Islet precursor cell (in vitro differentiated cells): ENCODE data around the gene MX1.
A peak's percentile ranks its signal among the peaks of the same experiment; 100 is the strongest.

Source experiments
- DNase-seq: peaks from one replicate; pipeline ENCODE4 v3.0.0-alpha.2; 2018

MX1 gene, protein sequence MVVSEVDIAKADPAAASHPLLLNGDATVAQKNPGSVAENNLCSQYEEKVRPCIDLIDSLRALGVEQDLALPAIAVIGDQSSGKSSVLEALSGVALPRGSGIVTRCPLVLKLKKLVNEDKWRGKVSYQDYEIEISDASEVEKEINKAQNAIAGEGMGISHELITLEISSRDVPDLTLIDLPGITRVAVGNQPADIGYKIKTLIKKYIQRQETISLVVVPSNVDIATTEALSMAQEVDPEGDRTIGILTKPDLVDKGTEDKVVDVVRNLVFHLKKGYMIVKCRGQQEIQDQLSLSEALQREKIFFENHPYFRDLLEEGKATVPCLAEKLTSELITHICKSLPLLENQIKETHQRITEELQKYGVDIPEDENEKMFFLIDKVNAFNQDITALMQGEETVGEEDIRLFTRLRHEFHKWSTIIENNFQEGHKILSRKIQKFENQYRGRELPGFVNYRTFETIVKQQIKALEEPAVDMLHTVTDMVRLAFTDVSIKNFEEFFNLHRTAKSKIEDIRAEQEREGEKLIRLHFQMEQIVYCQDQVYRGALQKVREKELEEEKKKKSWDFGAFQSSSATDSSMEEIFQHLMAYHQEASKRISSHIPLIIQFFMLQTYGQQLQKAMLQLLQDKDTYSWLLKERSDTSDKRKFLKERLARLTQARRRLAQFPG

DNA sequence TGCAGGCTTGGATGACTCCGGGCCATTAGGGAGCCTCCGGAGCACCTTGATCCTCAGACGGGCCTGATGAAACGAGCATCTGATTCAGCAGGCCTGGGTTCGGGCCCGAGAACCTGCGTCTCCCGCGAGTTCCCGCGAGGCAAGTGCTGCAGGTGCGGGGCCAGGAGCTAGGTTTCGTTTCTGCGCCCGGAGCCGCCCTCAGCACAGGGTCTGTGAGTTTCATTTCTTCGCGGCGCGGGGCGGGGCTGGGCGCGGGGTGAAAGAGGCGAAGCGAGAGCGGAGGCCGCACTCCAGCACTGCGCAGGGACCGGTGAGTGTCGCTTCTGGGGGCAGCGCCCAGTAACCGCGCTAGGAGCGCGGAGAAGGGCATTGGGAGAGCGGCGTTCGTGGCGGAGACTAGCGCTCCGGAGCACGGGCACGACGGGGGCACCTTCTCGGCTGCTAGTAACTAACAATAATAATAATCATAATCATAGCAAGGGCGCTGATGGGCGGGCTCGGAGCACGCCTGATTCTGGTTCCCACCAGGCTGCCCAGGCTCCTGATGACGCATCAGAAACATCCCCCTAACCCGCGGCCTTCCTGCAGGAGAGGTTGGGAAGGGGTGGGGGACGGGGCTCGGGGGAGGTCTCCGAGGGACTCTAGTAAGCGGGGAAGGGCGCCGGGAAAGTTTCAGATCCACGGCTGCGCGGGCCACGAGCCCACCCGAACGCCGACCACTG is at the start of gene MX1:
TSS of gene MX1 (plus strand) at position 286 of the 722 bp plus-strand sequence. CDS start 5,832 bp downstream, outside the sequence.
- DNase-seq, result no peak

DNA sequence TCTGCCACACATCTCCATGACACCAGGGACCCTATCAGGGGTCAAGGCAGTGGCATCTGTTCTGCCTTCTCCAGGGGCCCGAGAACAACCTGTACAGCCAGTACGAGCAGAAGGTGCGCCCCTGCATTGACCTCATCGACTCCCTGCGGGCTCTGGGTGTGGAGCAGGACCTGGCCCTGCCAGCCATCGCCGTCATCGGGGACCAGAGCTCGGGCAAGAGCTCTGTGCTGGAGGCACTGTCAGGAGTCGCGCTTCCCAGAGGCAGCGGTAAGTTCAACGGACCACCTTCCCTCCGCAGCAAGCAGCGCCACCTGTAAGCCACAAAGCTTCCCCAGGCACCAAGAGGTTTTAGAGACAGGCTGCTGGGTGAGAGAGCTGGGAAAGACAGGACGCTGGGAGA is 48.3 kb upstream of the MX1 start:
- no peak for DNase-seq

DNA sequence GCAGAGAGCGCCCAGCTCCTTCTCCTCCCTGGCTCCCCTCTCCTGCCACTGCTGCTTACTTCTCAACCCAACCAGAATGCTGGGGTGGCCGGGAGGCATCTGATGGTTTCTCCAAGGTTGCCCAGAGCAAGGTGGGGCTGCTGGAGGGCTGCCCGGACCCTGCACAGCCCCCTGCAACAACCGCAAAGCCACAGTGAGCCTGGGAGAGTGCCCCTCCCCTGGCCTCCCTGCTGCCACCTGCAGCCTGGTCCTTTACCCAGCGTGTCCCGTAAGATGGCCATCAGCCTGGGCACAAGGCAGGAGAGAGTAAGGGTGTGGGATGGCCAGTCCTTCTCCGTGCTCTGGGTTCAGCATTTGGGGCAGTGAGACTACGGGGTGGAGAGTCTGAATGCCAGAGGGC is 47.2 kb upstream of the MX1 start:
- DNase-seq, result no peak

DNA sequence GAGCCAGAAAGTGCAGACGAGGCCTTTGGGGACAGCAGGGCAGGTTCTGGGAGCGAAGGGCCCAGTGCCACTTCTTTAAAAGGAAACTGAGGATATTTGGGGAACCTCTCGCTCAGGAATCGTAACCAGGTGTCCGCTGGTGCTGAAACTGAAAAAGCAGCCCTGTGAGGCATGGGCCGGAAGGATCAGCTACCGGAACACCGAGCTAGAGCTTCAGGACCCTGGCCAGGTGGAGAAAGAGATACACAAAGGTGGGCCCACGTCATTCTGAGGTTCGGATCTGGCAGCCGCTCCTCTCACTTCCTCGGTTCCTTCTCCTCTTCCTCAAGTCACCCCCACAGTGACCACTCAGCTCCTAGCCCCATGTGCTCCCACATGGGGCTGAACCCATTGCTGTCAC is 46.1 kb upstream of the MX1 start:
- no peak for DNase-seq

DNA sequence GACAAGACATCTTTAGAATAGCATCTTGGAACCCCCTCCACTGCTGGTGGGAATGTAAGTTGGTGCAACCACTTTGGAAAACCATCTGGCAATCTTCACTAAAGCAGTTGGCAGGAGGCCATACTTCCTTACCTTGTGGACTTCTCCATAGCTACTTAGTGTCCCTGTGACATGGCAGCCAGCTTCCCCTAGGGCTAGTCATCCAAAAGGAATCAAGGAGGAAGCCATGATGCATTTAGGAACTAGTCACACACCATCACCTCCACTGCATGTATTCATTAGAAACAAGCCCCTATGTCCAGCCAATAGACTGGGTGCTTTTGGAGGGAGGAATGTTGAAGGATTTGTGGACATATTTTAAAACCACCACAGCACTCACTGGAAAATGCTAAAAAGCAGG is 44.3 kb upstream of the MX1 start:
- no peak for DNase-seq

DNA sequence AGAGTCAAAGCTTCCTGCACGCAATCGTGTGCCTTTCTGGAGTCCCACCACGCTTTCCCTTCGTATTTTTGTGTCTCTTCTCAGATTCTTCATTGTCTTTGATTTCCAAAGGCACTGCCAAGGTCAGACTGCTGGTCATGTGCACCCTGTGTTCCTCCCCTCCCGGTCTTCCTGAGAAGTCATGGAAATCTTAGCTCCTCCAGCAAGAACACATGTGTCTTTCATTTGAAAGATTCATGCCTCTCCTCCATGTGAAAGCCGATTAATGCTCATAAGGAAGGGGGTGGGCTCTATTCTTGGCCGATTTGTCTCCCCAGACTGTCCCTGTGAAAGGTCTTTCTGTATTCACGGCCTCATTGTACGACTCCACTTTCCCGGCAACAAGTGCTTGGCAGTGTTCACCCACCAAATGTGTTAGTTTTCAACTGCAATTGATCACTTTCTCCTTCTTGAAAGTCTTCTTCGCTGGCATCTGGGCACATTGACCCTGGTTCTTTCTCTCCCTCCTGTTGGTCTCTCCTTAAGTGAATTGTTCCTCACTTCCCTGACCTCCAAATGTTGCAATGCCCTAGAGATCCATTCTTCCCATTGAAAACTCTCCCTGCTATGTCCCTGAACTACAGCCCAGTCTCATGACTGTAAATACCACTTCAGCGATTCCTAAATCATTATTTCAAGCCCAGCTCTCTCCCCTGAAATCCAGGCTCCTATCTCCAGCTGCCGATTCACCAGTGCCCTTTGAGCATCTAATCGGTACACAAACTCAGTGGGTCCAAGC is 38.8 kb upstream of the MX1 start:
- DNase-seq, result no peak

DNA sequence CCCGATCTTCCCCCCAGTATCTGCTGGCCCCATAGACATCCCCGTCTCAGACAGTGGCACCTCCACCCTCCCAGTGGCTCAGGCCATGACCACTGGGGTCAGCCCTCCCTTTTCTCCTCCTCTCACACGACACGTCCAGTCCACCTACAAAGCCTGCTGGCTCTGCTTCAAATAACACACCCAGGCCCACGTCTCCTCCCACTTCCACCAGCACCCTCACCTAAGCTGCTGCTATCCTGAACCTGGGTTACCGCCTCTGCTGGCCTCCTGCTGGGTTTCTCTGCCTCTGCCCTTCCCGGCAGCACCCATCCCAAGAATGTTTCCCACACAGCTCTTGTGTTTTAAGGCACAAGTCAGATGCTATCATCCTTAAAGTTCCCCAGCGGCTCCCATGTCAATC is 38.2 kb upstream of the MX1 start:
- DNase-seq, result no peak

DNA sequence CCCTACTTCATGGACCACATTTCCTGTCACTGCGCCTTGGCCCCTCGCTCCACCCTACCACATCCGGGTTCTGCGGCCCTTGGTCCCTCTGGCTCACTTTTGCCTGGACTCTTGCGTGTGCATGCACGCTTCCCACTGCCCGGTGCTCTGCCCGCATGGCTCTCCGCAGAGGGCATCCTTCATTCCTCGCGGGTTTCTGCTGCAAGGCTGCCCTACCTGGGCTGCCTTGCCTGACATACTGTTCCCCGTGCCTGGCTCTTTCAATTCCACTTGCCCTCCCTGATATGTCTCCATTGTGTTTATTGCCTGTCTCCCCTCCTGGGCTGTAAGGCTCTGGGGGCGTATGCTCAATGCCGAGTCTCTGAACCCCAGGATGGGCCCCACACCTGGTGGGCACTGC is 37.8 kb upstream of the MX1 start:
- DNase-seq, result no peak

DNA sequence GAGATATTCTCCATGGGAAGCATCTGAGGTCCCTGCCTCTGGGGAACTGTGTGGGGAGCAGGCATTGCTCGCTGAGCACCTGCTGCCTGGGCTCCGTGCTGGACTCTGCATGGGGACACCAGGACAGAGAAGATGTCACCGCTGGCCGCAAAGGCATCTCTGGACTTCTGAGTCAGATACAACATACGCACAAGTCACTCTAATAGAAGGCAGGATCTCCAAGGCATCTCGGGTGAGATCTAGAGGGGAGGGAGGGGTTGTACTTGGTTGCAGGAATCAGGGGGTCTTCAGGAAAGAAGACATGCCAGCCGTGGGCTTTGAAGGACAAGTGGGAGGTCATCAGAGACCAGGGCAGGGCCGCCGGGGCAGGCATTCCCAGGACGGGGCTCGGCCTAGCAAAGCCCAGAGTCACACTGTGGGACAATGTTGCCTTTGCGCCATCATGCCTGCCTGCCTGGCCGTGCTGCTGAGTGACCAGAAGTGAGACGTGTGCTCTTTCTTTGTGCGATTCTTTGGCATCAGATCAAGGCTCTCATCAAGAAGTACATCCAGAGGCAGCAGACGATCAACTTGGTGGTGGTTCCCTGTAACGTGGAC is 35.9 kb upstream of the MX1 start:
- peak; percentile 28 for DNase-seq

DNA sequence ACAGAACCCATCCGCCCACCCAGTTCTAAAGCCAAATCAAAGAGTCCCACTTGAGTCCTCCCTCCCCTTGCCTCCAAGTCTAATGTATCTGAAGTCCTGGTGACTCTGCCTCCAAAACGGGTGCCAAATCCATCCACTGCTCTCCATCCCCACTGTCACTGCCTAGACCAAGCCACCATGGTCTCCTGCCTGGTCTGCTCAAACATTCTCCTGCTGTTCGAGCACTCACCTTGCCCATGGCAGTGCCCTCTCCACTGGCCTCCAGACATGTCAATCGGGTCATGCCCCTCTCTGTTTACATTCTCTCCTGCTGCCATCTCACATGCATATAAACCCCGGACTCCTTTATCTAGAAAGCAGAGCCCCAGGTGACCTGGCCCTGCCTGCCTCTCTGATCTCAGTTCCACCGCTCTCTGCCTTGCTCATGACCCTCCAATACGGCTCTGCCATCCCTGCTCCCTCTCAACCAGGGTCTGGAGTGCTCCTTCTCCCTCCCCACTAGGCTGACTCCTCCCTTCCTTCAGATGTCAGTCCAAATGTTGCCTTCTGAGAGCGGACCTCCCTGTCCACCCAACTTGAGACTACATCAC is 32.1 kb upstream of the MX1 start:
- DNase-seq, result no peak

DNA sequence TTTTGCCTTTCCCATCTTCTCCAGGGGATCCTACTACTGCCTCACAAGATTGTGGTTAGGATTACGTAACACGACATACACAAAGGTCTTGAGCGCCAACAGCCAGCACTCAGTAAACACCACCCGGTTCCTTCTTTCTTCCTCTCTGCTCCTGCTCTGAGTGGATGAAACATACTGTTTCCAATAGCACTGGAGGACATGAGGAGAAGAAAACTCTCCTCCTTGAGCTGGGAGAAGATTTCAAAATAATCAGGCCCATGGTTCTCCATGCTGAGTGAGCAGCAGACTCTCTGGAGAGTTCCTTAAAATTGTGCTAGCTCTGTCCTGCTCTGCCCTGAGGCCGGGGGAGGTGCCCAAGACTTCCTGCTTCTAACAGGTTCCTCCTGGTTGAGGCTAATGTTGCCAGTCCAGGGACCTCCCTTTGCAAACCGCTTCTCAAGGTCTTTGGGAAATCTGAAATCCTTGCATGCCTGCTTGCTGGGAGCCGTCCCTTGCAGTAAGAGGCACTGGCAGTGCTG is 29.4 kb upstream of the MX1 start:
- peak; percentile 83 for DNase-seq

DNA sequence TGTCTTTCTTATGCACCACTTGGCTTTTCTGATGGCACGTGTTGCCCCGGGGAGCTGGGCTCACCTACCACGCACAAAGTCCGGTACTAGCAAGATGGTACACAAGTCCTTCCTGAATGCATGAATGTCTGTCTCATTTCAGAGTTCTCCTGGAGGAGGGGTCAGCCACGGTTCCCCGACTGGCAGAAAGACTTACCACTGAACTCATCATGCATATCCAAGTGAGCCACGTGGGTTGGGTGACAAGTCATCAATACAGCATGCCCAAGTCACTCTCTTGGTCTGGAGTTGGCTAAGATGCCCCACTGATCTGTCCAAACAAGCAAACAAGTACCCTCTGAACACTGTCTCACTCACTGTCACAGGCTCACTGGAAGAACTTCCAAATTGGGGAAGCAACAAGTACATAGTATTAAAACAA is 28.6 kb upstream of the MX1 start:
- DNase-seq, result no peak

DNA sequence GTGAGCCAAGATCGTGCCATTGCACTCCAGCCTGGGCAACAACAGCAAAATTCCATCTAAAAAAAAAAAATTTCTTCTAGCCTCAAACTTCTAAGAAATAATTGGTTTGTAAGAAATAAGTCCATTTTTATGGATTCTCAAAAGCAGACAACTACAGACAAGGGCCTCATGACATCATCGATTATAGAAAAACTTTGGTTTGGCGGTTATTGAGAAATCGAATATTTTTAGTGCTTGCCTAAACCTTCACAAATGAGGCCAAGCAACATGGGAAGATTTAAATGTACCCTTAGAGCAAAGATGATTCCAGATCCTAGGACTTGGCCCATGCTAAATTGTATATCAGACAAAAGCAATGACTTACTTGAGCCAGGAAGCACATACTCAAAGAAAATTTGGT is 27.8 kb upstream of the MX1 start:
- DNase-seq, result no peak

DNA sequence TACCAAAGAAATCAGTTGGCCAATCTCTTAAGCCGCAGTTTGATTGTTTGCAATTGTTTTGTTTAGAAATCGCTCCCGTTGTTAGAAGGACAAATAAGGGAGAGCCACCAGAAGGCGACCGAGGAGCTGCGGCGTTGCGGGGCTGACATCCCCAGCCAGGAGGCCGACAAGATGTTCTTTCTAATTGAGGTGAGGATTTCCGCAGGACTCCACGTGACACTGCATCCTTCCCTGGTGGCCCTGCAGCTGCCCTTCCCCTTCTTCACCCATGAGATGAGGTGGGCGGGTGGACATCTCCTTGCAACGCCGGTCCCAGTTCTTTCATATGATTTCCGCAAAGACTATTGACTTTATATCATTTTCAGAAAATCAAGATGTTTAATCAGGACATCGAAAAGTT is 27.2 kb upstream of the MX1 start:
- no peak for DNase-seq

DNA sequence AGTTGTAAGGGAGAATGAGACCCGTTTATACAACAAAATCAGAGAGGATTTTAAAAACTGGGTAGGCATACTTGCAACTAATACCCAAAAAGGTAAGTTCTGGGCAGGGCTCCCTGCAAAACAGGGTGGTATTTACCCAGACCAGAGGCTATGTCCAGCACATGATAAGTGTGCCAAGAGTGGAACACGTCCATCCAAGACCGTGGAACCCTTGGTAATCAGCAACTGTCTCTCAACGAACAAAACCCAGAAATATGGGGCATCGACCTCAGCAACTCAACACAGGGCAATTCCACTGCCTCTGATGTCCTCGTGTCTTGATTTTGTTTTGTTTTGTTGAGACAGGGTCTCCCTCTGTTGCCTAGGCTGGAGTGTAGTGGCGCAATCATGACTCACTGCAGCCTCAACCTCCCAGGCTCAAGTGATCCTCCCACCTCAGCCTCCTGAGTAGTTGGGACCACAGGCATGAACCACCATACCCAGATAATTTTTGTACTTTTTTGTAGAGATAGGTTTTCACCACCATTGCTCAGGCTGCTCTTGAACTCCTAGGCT is 26.7 kb upstream of the MX1 start:
- no peak for DNase-seq

DNA sequence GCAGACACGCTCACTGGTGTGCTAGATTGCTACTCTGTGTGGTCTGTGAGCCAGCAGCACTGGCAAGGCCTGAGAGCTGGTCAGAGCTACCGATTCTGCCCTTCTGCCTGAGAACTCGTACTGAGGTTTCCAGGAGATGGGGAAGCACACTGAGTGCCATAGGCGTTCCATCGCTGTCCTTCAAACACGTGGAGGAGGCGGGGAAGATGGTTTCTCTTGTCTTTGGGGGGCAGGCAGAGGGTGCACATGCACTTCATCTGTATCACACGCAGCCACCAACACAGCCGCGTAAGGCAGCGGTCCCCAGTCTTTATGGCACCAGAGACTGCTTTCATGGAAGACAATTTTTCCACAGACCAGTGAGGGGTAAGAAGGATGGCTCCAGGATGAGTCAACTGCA is 23.8 kb upstream of the MX1 start:
- DNase-seq, result peak; percentile 41

DNA sequence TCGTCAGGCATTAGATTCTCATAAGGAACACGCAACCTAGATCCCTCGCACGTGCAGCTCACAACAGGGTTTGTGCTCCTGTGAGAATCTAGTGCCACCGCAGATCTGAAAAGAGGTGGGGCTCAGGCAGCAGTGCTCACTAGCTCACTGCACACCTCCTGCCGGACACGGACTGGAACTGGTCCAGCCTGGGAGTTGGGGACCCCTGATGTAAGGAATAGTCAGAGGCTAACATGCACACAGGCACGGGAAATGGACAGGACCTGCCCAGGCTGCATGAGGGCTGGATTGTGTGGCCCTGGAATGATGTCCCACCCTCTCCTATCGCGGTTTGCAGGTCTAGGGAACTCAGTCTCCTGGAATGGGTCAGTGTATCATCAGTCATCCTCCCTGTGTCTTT is 23.2 kb upstream of the MX1 start:
- no peak for DNase-seq

DNA sequence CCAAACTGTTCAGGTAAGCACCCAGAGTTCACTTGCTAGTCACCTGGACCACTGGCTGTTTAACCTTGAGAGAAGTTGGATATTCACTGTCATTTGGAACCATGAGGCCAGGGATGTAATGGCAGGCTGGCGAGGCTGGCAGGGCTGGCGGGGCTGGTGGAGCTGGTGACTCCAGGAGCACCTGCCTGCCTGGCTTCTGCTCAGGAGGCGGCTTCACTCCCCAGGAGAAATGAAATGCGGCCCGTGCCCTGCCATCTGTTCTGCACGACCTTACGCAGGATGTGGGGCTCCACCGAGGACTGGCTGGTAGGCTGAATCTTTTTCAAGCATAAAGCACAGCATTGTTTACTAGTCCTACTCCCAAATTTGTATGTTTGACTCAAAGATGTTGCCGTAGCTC is 22.7 kb upstream of the MX1 start:
- DNase-seq, result no peak

DNA sequence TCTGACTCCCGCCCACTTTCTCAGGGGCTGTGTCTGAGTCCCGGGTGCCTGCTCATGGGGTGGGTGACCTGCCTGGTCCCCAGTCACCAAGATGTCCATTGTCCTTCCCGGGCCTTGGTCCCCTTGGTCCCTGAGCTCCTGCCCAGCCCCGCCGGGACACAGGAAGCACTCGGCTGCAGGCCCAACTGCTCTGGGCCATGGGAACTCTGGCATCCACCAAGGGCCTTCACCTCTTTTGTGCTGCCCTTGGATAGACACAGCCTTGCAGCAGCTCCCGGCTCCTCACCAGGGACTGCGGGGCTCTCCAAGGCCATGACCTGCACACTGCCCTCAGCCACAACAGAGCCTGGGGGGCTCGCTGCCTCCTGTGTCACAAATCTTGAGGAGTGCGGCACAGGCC is 22.1 kb upstream of the MX1 start:
- no peak for DNase-seq

DNA sequence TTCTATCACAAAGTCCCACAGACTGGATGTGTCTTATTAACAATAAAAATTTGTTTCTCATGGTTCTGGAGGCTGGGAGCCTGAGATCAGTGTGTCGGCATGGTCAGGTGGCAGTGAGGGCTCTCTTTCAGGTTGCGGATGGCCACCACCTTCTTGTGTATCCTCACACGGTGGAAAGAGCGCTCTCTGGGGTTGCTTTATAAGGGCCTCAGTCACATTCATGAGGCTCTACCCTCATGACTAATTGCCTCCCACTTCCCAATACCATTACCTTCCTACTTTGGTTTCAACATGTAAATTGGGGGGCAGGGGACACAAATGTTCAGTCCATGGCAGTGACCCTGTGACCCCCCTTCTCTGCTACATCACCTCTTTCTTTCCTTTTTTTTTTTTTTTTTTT is 20.7 kb upstream of the MX1 start:
- peak; percentile 15 for DNase-seq

DNA sequence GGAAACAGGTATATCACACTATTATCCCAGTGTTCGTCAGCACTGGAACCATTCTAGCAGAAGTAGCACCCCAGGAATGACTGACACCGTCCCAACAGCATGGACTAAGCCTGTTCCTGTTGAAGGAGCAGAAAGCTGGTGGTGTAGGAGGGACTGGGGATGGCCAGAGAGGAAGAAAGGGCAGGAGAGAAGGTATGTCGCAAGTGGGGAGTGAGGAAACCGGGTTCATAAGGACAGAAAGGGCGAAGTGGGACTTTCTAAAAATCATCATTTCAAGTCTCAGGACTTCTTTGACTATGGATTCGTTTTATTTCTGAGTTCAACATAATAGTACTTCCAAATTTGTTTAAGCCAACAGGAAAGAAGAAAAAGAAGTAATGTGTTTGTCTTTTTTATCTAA is 19.7 kb upstream of the MX1 start:
- no peak for DNase-seq
